Measurements from ENCODE around the gene DLEC1. TPM values are rescaled to one million over a fixed set of nuclear protein-coding genes. Genes with fewer than 3 reads are reported as not detected.

The DLEC1 gene
- polyA plus RNA-seq, 1 experiment, result 0.06 TPM

- DNase-seq (ENCODE audit: low read depth), result no peak
- POLR2A ChIA-PET, result no interaction called here
- no peak for TF ChIP-seq CTCF (IDR thresholded peaks at IDR 0.05; ENCODE audit: insufficient read depth, low read depth, low read length)
- Histone ChIP-seq H3K4me3 (ENCODE audit: low read depth, low read length) (no peak overlapping the region), H3K27me3 (ENCODE audit: control insufficient read depth, insufficient read depth, low read length) (no peaks in the 10 kb centered on the region), H3K36me3 (ENCODE audit: control insufficient read depth, insufficient read depth, low read length) (no peaks in the 10 kb centered on the region)
- CTCF ChIA-PET, result no interaction called here
Measured at GRCh38 chr3:38026856-38027255, 12.2 kb upstream of the DLEC1 start.

GRCh38 chr3:38027466-38028465 is 11.2 kb upstream of the DLEC1 start:
- no peak for TF ChIP-seq CTCF (IDR thresholded peaks at IDR 0.05; ENCODE audit: insufficient read depth, low read depth, low read length)
- H3K36me3 ChIP-seq (ENCODE audit: control insufficient read depth, insufficient read depth, low read length), result no peaks in the 10 kb centered on the region
- ChIA-PET POLR2A (no interaction called here), CTCF (no interaction called here)
- DNase-seq (ENCODE audit: low read depth), result no peak
- H3K27me3 ChIP-seq (ENCODE audit: control insufficient read depth, insufficient read depth, low read length), result no peaks in the 10 kb centered on the region
- H3K4me3 ChIP-seq (ENCODE audit: low read depth, low read length), result no peak overlapping the region

- no peak for DNase-seq (ENCODE audit: low read depth)
- Histone ChIP-seq H3K27me3 (ENCODE audit: control insufficient read depth, insufficient read depth, low read length) (no peaks in the 10 kb centered on the region), H3K36me3 (ENCODE audit: control insufficient read depth, insufficient read depth, low read length) (no peaks in the 10 kb centered on the region), H3K4me3 (ENCODE audit: low read depth, low read length) (peak overlapping the region; percentile 63)
- POLR2A ChIA-PET, result no interaction called here
- CTCF ChIA-PET, result interaction anchor here (0.7 to 0.9 kb wide), 2 partner anchors 11 to 70 kb away, joined by 3 read pairs; partner anchors contain the start of gene DLEC1
- TF ChIP-seq CTCF (IDR thresholded peaks at IDR 0.05; ENCODE audit: insufficient read depth, low read depth, low read length), result no peak
Measured at GRCh38 chr3:38028621-38029361, 10.2 kb upstream of the DLEC1 start.

- no peak for DNase-seq (ENCODE audit: low read depth)
- no peak for TF ChIP-seq CTCF (IDR thresholded peaks at IDR 0.05; ENCODE audit: insufficient read depth, low read depth, low read length)
- POLR2A ChIA-PET, result no interaction called here
- H3K4me3 ChIP-seq (ENCODE audit: low read depth, low read length), result peak within 1 kb of the TSS; percentile 63
- H3K27me3 ChIP-seq (ENCODE audit: control insufficient read depth, insufficient read depth, low read length), result no peaks in the 10 kb centered on the region
- no peaks in the 10 kb centered on the region for H3K36me3 ChIP-seq (ENCODE audit: control insufficient read depth, insufficient read depth, low read length)
- CTCF ChIA-PET, result interaction anchor here (0.5 to 0.9 kb wide), 4 partner anchors 10 to 69 kb away, joined by 3 to 4 read pairs (median 3); partner anchors contain the start of gene DLEC1
Measured at GRCh38 chr3:38029400-38030125, 9.4 kb upstream of the DLEC1 start, which contains the start of gene PLCD1. TSS of gene PLCD1 (minus strand) at chr3:38029642. CDS start at chr3:38029539, 103 bp downstream.

All from BJ (cell line).